ENCODE data around the gene ZNF750.

Gene ZNF750

DNA sequence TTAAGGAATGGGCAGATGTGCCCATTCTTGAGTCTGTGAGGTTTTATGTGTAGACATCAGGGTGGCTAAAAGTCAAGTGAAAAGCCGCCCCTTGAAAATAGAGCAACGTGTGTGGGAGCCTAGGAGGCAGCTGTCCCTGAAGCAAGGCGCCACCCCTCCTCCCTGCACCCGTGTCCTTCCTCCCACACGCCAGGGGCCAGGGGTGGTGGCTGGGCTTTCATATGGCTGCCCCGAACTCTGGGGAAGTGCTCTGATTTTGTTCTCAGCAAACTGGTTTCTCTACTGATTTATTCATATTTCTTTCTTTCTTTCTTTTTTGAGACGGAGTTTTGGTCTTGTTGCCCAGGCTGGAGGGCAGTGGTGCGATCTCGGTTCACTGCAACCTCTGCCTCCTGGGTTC is 4.7 kb downstream of the ZNF750 start:
- no peak for DNase-seq (ENCODE audit: low spot score)

DNA sequence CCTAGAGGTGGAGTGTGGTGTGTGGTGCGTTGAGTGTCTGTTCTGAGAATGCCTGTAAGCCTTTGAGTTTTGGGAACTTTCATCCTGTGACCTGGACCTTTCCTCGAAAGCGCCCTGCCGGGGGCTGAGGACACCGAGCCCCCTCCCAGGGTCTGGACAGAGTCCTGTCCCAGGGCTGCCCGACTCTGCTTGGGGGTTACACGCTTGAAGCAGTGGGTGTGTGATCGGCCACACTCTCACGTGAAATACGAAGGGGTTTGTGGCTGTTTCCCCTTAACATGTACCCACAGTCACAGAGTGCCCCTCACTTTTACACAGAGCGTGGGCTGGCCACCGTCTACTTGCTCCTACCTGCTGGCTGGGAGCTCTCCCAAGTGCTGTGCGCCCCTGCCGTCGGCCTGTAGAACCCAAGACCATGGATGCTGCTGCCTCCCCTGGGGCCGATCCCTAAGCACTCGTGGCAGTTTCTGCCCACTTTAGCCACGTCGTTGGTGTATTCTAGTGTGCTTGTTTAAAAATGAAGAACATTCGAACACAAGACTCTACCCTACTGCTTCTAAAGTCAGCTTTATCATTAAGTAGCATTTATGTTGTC is 6.8 kb downstream of the ZNF750 start:
- DNase-seq (ENCODE audit: low spot score), result no peak

DNA sequence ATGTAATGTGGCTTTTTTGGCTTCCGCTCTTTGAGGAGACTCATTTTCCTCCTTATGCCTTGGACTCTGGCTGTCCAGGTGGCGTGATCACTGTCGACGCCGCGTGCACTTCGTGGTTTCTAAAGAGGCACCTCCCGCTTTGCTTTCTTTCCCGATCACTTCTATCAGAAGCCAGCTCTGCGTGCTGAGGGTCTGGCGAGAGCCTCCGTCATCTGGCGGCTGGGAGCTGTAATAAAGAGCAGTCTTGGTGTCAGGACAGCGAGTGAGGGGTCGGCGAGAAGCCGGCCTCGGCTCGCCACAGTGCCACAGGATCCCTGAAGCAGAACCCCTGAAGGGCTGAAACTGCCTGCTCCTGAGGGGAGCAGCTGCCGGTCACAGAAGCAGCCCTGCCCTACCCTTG is 7.4 kb downstream of the ZNF750 start:
- DNase-seq (ENCODE audit: low spot score), result no peak

DNA sequence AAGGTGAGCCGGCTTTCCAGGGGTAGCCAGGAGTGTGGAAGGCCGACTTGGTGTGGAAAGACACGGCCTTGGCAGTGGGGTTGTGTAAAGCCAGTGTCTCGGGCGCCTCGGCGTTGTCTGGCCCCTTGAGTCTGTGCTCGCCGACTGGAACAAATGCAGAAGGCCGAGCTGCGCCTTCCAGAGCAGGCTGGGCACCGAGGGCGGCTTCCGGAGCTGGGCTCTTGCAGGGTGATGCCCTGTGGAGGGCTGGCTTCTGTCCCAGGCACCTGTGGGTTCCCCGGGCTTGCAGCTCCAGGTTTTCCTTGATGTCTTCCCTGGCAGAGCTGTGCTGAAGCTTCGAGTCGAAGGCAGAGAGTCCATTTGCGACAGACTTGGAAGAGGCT is 8.0 kb downstream of the ZNF750 start:
- DNase-seq (ENCODE audit: low spot score), result no peak

DNA sequence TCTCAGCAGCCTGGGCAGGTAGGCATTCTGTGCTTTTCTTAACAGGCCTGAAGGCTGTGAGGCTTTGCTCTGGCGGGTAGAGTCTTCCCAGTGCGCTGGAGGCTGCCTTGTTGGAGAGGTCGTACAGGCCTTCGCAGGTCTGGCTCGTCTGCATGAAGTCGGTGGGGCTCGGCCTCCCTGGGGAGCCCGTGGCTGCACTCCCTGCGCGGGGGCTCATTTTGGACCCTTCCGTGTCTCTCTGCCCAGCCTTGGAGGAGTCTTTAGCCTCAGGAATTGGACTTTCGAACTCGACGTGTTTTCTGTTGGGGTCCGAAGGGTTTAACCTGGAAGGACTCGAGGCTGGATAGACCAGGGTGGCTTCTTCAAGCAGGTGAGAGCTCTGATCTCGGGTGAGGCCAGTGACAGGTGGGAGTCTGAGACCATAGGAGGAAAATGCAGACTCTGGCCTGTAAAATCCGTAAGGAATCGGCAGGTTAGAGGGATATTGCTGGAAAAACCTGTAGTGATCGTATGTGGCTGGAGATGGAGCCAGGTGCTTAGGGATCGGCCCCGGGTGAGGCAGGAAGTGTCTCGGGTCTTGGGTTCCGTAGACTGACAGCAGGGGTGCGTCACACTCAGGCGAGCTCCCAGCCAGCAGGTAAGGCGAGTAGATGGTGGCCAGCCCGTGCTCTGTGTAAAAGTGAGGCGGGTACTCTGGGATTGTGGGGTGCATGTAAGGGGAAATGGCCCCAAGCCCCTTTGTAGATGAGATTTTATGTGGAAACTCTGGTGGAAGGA is 8.6 kb downstream of the ZNF750 start:
- DNase-seq (ENCODE audit: low spot score), result no peak

DNA sequence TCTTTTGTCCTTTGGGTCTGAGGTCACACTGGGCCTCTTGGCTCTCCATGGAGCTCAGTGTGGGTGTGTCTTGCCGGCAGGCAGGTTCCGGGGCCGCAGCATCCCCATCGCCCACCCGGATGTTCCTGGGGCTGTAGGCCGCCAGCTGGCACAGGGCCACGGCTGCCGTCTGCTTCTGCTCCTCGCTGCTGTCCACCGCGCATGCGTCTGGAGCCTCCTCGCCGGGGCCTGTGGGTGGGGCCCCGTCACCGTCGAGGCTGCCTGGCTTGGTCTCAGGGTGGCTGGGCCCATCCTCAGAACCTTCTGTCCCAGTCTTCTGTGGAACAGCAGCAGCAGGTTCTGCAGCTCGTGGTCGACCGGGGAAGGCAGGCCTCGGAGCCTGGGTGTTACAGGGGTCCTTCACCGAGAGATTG is 9.6 kb downstream of the ZNF750 start:
- no peak for DNase-seq (ENCODE audit: low spot score)

DNA sequence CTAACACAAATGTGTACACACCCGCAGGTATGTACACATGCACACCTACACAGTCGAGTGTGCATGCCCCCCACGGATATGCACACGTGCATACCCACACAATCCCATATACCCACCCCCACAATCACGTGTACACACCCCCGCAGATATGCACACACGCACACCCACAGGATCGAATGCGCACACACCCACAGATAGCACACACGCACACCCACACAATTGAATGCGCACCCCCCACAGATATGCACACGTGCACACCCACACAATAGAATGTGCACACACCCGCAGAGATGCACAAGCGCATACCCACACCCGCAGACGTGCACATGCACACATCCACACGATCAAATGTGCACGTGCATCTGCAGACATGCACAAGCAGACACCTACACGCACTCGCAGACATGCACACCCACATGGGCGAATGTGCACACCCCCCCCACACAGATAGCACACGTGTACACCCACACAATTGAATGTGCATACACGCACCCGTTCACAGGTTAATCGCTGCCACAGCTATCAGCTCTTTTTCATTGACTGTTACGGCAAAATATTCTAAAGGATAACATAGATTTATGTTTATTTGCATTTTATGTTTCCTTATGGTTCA is 10.8 kb downstream of the ZNF750 start:
- no peak for DNase-seq (ENCODE audit: low spot score)

DNA sequence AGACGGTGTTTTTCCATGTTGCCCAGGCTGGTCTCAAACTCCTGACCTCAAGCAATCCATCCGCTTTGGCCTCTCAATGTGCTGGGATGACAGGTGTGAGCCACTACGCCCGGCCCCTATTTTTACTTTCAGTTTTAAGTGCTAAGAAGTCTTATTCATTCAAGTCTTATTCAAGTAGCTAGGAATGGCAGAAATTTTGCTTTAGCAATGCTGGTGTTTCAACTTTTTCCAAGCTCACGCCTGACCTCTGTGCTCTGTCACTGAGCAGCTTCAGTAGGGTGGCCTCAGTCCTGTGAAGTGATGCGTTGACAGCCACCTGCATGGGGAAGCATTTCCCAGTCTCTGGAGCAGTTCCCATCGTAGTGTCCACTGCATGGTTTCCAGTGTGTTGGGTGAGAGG is 12.9 kb downstream of the ZNF750 start:
- no peak for DNase-seq (ENCODE audit: low spot score)

DNA sequence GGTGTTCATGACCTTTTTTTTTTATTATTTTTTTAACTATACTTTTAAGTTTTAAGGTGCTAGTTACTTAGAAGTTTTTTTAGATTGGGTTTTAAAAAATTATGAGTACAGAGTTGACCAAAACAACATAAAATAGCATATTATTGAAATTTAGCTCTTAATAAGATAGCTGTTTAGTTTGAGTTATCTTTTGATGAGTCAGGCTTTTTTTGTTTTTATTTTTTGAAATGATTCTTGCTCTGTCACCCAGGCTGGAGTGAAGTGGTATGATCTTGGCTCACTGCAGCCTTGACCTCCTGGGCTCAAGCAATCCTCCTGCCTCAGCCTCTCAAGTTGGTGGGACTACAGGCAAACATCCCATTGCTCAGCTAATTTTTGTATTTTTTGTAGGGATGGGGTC is 13.6 kb downstream of the ZNF750 start:
- no peak for DNase-seq (ENCODE audit: low spot score)

DNA sequence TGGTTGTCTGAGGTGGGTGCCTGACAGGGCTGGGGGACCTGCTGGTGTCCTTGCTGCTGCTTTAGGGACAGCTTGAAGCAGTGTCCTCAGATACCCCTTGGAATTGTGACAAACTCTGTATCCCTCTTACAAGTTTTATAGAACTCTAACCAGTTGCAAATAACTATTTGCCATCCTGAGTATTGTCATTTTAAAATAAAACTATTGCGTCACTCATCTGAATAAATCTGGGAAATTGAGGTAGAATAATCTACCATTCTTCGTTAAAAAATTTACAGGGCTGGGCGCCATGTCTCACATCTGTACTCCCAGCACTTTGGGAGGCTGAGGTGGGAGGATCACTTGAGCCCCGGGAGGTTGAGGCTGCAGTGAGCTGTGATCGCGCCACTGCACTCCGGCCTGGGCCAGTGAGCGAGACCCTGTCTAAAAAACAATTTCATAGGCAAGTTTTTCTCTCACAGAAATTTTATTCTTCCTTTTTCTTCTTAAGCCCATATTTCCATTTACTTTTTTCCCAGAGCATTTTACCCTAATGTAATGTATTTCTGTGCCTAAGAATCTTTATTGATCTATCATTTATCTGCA is 14.2 kb downstream of the ZNF750 start:
- no peak for DNase-seq (ENCODE audit: low spot score)

DNA sequence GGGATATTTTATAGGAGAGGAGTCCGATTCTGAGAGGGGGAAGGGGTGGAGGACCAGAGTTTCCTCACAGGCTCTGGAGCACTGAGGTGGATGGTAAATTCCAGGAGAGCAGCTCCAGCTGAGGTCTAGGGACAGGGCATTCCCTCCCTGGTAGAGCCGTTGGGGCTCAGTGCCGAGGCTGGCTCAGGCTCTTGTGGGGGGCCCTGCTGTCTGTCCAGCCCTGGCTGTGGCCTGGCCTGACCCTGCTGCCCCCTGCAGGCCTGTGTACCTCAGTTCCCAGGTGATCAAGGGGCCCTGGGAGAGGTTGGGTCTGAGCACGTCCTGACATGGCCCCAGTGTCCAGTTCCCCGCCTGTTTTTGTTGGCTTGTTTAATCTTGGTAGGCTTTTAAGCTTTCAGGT is 16.8 kb downstream of the ZNF750 start:
- DNase-seq (ENCODE audit: low spot score), result no peak

DNA sequence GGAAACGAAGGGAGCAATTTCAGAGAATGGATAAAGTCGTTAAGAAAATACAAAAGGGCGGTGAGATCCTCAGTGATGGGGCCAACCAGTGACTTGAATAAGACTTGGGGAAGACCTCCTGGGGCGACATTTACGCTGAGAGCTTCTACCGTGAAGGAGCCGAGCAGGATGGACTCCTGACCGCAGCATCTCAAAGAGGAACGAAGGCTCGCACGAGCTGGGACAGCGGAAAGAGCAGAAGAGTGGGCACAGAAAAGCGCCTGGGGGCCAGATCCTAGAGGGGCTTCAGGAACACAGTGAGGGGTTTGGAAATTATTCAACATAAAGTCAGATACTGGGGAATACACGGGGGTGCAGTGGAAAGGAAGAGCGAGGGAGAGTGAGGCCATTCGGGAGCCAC is 17.5 kb downstream of the ZNF750 start:
- no peak for DNase-seq (ENCODE audit: low spot score)

DNA sequence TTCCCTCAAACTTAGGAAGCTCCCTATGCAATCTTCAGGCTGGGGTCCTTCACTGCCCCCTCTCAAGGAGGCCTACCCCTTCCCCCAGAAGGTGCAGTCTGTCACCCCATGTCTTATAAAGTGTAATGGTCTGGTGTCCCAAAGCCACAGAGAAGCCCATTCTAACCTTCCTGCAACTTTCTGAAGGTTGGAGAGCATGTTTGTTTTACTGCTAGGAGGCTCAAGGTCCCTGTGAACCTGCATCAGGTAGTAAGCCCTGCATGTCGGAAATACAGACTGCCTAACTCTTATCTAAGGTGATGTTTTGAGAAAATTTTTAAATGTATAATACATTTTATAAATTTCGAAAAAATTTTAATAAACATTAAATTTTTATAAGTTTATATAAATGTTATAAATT is 18.3 kb downstream of the ZNF750 start:
- DNase-seq (ENCODE audit: low spot score), result no peak

DNA sequence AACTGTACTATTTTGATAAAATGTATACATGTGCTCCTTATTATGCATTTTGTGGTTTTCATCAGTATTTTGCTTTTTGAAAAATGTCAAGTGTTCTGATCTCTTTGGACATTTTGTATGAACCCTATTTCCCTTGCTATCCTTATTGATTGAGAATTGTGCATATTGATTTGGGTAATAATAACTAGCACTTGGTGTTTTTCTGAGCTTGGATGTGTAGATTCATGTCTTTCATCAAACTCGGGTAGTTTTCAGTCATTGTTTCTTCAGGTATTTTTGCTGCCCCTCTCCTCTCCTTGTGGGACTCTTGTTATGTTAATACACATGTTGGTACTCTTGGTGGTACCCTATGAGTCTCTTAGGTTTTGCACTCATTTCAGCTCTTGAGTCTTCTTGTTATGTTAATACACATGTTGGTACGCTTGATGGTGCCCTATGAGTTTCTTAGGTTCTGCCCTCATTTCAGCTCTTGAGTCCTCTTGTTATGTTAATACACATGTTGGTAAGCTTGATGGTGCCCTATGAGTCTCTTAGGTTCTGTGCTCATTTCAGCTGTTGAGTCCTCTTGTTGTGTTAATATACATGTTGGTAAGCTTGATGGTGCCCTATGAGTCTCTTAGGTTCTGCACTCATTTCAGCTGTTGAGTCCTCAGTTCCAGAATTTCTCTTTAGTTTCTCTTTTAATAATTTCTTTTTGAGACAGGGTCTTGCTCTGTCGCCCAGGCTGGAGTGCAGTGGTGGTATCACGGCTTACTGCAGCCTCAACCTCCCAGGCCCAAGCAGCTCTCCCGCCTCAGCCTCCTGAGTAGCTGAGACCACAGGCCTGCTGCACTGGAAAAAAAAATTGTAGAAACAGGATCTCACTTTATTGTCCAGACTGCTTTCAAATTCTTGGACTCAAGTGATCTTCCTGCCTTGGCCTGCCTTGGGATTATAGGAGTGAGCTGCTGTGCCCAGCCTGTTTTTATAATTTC is 19.3 kb downstream of the ZNF750 start:
- no peak for DNase-seq (ENCODE audit: low spot score)

DNA sequence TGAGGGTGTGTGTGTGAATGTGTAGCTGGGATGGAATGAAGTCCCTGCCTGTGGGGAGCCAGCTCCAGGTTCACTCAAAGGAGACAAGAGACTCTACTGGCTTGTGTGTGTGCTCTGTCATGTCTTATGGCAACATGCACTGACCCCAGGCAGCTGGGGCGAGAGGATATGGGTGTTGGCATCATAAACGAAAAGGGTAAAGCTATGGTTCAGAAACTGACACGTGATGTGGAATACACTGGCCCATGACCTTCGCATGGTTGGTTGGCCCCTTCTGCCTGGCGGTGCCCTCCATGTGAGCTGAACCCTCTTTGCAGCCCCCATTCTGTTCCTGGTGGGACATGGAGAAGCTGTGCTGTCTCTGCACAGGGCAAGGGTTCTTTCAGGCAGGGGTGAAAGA is 21.9 kb downstream of the ZNF750 start:
- DNase-seq (ENCODE audit: low spot score), result no peak

DNA sequence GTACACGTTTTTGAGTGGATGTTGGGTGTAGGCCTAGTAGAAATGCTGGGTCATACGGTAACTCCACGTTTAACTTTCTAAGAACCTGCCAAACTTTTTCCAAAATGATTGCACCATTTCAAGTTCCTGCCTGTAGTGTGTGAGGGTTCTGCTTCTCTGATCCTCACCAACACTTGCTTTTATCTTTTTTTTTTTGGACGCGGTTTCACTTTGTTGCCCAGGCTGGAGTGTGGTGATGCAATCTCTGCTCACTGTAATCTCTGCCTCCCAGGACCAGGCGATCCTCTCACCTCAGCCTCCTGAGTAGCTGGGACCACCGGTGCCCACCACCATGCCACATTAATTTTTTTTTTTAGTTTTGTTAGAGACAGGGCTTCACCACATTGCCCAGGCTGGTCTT is 23.5 kb downstream of the ZNF750 start:
- DNase-seq (ENCODE audit: low spot score), result no peak

DNA sequence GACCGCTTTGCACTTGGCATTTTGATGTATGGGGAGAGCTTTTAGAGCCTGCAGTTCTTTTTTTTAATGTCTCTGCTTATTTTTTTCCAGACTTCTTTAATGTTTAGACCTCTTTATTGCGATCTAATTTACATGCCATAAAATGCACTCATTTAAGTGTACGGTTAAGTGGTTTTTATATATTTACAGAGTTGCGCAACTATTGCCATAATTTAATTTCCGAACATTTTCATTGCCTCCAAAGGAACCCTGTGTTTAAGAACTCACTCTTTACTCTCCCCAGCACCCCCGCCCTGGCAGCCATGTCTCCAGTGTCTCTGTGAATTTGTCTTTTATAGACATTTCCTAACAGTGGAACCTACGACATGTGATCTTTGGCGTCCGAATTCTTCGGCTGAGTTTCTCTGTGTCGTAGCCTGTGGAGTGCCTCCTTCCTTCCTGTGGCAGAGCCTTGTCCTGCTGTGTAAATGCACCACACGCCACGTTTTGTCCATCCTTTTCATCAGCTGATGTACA is 24.0 kb downstream of the ZNF750 start:
- no peak for DNase-seq (ENCODE audit: low spot score)

DNA sequence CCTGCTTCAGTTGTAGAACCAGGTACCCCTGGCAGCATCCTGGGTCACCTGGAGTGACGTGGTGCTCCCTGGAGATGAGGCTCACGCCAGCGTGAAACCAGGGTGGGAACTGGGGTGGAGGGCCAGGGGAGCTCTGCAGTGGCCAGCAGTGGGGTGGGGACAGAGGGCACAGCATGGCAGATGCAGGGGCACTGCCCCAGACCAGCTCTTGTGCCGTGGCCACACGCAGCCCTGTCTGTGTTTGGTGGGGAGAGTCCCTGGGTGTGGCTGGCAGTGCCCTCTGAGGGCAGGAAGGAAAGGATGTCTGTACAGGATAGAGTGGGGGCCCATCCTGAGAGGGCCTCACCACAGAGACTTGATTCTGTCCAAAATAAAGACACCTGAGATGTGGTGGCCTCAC is 24.5 kb downstream of the ZNF750 start:
- DNase-seq (ENCODE audit: low spot score), result no peak

DNA sequence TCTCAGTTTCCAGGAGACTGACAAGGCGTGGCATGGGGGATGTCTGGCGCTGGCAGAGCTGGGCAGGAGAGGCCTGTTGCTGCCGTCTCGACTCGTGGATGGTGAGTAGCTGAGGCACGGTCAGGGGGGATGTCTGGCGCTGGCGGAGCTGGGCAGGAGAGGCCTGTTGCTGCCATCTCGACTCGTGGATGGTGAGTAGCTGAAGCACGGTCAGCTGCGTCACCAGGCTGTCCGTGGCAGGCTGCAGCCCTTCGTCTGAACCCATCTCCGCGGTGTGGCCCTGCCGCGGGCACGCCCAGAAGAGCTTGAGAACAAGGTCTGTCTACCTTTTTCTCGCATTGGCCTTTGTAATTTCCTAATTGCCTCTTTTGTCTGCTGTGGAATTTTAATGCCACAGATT is 25.0 kb downstream of the ZNF750 start:
- no peak for DNase-seq (ENCODE audit: low spot score)

DNA sequence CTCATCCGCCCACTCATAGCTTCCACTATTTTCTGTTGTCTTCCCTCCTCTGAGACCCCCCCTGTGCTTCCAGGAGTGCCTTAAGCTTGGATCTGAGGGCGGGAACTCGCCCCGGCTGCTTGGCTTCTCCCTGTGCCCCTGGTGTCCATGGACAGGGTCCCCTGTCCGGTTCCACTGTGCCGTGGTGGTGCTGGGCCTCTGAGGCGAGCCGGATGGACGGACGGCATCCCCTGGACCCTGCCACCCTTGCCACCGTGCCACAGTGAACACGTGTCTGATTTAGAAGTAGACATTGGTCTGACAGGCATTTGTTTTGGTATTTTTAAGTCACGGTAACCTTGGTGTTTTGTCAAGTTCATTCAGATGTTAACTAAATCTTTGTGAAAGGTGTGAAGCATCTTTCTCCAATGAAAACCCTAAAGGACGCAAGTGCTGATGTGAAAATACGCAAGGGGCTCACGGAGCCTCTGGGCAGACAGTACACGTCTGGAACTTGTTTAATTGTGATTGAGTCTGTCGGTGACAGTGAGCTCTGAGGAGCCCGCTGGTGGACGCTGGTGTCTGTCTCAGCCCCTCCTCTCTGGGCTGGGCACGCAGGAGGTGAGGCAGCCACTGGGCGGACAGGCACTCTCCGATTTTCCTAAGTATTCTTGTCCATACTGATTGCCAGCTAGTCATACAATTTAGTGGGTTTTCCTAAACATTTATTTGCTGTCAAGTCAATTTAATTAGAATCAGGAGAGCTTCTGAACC is 26.3 kb downstream of the ZNF750 start:
- no peak for DNase-seq (ENCODE audit: low spot score)

DNA sequence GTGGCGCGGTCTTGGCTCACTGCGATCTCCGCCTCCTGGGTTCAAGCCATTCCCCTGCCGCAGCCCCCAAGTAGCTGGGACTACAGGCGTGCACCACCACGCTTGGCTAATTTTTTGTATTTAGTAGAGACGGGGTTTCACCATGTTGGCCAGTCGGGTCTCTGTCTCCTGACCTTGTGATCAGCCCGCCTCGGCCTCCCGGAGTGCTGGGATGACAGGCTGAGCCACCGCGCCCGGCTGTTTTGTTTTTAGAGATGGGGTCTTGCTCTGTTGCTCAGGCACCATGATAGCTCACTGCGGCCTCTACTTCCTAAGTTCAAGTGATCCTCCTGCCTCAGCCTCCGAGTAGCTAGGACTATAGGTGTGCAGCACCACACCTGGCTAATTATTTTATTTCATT is 27.2 kb downstream of the ZNF750 start:
- DNase-seq (ENCODE audit: low spot score), result no peak
